CD4-positive, alpha-beta T cell treated with Interleukin-6 for 4 hours (primary cell): ENCODE data around the gene DISC1.
A peak's percentile ranks its signal among the peaks of the same experiment; 100 is the strongest.
"Not testable (repeated sequence)": the region's sequence is repeated elsewhere in the genome, so short reads cannot be mapped to it uniquely, and the experiment has no call there.

ENCODE experiments used
- DNase-seq: peaks from one replicate; pipeline ENCODE4 v3.0.0-alpha.2; 2020; ENCODE audit warnings: mixed read lengths

Gene DISC1

DNA sequence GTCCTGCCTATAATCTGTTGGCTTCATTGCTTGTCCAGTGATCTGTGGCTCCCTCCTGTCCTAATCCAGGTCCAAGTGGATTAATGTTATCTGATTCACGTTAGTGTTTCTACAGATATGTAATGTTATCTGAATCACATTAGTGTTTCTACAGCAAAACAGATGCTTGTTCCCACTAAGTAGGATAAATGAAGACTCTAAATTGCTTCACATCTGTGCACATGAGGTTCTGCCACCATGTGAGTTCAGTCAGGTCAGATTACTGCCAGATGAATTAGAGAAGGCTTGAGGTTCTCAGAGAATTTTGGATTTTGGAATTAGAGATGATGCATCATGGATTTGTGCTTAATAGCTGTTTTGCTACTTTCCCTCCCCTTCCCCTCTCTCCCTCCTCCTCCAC is 13.2 kb downstream of the DISC1 start:
- no peak for DNase-seq

DNA sequence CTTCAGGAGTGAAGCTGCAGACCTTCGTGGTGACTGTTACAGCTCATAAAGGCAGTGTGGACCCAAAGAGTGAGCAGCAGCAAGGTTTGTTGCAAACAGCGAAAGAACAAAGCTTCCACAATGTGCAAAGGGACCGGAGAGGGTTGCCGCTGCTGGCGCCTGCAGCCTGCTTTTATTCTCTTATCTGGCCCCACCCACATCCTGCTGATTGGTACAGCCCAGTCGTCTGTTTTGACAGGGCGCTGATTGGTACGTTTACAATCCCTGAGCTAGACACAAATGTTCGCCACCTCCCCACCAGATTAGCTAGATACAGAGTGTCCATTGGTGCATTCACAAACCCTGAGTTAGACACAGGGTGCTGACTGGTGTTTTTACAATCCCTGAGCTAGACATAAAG is 14.9 kb downstream of the DISC1 start:
- not testable (repeated sequence) for DNase-seq

DNA sequence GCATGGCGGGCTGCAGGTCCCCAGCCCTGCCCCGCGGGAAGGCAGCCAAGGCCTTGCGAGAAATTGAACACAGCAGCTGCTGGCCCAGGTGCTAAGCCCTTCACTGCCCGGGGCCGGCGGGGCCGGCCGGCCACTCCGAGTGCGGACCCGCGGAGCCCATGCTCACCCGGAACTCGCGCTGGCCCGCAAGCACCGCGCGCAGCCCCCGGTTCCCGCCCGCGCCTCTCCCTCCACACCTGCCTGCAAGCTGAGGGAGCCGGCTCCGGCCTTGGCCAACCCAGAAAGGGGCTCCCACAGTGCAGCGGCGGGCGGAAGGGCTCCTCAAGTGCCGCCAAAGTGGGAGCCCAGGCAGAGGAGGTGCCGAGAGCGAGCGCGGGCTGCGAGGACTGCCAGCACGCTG is 15.5 kb downstream of the DISC1 start:
- not testable (repeated sequence) for DNase-seq

DNA sequence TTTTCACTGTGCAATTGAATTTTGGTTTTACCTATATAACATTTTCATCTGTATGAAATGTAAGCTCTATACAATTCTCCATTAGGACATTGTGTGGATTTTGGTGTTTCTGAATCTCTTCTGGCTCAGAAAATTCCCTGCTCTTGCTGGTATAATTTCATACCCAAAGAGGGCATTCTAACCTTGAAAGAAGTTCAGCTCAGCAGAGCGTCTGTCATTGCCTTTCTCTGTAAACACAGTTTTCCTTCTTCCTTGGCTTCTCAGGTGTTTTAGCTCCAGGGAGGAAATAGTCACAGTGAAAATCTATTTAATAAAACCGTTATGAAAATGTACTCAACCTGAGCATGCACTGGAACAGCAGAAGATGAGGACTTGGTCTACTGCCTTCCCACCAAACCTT is 16.0 kb downstream of the DISC1 start:
- DNase-seq, result no peak

DNA sequence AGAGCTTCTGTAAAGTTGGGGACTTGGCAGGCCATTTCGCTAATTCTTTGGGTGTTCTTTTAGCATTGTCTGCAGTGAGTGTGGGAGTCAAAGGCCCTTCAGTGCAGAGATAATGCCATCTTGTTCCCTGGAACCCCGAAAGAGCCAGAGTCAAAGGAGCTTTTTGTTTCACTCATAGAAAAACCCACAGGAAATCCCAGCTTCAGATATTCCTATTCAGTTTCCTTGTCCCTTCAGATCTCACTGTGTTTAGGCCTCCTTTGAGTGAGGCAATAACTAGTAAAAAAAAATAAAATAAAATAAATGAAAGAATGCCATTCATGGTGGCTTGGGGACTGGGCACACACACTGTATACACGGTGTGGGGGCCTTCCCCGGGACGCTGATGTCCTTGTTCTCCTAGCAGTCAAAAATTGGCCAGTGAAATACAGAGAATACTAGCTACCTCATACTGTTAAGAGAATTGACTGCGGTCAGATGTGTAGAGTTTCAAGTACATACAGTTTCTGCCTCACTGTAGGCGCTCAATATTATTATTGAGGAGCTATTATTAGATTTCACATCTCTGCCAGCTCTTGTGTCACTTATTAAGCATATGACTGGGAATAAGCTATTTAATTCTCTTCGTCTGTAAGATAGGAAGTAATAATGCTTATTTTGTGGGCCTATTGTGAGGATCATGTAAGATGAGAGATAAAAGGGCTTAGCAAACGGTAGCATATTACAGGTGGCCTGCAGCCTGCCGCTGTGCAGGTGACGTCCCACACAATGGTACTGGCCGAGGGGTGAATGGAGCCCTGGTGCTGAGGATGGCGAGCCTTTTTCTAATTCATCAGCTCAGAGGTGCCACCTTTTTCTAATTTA is 16.7 kb downstream of the DISC1 start:
- no peak for DNase-seq

DNA sequence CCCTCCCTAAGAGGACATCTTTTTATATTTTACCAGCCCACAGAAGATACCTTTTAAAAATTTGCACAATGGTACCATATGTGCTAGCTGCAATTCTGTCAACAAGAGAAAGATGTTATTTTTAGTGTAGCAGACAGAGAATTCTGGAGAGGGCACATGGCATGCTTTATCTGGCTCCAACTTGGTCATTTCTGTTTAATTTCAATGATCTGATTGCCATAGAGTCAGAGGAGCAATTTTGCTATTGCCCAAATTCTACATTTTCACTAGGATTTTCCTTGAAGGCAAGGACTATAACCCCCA is 17.3 kb downstream of the DISC1 start:
- no peak for DNase-seq

DNA sequence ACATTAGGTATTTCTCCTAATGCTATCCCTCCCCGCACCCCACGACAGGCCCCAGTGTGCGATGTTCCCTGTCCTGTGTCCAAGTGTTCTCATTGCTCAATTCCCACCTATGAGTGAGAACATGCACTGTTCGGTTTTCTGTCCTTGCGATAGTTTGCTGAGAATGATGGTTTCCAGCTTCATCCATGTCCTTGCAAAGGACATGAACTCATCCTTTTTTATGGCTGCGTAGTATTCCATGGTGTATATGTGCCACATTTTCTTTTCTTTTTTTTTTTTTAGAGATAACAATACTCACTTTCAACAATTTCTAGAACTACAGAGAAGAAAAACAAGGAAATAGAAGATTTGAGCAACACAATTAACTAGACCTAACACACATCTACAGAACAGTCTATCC is 19.0 kb downstream of the DISC1 start:
- not testable (repeated sequence) for DNase-seq

DNA sequence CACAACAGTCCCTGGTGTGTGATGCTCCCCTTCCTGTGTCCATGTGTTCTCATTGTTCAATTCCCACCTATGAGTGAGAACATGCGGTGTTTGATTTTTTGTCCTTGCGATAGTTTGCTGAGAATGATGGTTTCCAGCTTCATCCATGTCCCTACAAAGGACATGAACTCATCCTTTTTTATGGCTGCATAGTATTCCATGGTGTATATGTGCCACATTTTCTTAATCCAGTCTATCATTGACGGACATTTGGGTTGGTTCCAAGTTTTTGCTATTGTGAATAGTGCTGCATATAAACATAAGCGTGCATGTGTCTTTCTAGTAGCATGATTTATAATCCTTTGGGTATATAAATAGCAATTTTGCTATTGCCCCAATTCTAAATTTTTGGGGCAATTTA is 19.6 kb downstream of the DISC1 start:
- DNase-seq, result not testable (repeated sequence)

DNA sequence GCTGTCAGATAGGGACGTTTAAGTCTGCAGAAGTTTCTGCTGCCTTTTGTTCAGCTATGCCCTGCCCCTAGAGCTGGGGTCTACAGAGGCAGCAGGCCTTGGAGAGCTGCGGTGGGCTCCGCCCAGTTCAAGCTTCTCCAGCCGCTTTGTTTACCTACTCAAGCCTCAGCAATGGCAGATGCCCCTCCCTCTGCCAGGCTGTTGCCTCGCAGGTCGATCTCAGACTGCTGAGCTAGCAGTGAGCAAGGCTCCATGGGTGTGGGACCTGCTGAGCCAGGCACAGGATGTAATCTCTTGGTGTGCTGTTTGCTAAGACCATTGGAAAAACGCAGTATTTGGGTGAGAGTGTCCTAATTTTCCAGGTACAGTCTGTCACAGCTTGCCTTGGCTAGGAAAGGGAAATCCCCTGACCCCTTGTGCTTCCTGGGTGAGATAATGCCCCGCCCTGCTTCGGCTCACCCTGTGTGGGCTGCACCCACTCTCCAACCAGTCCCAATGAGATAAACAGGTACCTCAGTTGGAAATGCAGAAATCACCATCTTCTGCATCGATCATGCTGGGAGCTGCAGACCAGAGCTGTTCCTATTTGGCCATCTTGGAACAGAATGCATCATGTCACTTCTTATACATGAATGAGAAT is 25.2 kb downstream of the DISC1 start:
- peak; percentile 23 for DNase-seq

DNA sequence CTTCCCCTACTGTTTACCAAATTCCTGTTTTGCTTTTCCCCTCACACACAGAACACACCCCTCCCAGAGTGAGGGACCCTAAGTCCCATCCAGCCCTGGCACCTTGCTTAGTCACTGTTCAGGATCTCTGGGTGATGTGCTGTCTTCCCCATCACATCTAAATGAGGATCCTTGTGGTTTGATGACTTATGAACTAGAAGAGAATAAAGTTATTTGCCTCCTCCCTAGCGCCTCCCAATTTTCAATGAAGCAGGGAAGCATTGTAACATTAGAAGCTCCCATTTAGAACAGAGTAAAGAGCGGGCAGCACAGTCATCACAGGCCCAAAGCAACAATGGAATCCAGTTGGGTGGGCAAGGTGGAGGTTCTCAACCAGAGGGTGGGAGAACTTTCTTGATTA is 27.0 kb downstream of the DISC1 start:
- no peak for DNase-seq

DNA sequence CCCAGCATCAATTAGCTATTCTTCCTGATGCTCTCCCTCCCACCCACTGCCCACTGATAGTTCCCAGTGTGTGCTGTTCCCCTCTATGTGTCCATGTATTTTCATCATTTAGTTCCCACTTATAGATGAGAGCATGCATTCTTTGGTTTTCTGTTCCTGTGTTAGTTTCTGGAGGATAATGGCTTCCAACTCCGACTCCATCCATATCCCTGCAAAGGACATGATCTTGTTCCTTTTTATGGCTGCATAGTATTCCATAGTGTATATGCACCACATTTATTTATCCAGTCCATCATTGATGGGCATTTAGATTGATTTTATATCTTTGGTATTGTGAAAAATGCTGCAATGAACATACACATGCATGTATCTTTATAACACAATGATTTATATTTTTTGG is 30.2 kb downstream of the DISC1 start:
- DNase-seq, result no peak

DNA sequence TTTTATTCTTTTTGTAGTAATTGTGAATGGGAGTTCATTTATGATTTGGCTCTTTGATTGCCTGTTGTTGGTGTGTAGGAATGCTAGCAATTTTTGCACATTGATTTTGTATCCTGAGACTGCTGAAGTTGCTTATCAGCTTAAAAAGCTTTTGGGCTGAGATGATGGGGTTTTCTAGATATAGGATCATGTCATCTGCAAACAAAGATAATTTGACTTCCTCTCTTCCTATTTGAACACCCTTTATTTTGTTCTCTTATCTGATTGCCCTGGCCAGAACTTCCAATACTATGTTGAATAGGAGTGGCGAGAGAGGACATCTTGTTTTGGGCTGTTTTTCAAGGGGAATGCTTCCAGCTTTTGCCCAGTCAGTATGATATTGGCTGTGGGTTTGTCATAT is 31.6 kb downstream of the DISC1 start:
- DNase-seq, result not testable (repeated sequence)

DNA sequence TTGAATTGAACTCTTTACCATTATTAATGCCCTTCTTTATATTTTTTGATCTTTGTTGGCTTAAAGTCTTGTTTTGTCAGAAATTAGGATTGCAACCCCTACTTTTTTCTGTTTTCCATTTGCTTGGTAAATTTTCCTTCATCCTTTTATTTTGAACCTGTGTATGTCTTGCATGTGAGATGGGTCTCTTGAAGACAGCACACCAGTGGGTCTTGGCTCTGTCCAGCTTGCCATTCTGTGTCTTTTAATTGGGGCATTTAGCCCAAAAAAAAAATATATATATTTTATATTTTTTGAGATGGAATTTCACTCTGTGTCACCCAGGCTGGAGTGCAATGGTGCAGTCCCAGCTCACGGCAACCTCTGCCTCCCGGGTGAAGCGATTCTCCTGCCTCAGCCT is 33.6 kb downstream of the DISC1 start:
- no peak for DNase-seq

DNA sequence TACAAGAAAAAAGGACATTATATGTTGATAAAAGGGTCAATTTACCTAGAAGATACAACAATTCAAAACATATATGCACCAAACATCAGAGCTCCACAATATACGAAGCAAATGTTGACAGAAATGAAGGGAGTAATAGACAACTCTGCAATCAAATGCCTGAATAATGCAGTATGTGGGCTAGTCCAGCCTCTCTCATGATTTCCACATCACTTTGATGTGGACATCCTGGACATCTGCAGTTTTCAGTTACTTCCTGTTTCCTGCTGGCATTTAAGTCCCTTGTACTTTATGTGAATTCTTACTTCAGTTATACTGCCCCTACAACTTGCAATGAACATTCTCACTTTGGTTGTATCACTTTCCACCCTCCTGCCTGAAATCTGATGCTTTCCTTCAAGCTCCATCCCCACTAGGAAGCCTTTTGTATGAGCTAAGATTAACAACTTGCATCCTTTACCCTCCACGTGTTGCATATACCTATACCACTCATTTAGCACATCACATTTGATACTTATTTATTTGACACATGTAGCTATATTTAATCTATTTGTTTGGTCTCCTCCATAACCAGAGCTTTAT is 36.7 kb downstream of the DISC1 start:
- no peak for DNase-seq

DNA sequence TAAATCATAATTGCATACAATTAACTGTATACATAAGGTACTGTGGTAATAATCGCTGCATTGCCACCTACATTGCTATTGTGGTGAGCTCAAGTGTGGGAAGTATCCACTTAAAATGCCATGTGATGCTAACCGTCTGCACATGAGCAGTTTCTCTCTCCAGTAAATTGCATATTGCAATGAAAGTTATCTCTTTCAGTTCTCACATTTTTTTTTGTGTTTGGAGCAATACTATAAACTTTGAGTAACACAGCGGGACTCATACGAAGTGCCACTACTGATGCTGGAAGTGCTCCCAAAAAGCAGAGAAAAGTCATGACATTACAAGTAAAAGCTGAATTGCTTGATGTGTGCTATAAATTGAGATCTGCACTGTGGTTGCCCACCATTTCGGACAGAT is 38.5 kb downstream of the DISC1 start:
- DNase-seq, result no peak

DNA sequence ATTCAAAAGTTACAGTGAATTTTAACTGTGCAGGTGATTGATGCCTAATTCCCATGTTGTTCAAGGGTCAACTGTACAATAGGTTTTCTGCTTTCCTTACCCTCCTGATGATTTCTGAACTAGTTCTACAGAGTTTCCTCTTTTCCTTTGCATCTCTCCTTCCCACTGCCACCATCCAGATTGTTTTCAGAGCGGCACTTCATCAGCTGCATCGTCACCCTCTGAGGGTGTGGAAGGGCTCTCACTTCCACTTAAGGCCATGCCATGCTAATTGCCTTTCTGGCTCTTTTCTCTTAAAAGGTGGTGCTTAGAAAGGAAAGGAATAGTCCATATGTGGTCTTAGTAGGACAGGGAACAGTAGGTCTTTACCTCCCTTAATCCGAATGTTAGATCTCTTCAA is 39.1 kb downstream of the DISC1 start:
- DNase-seq, result no peak

DNA sequence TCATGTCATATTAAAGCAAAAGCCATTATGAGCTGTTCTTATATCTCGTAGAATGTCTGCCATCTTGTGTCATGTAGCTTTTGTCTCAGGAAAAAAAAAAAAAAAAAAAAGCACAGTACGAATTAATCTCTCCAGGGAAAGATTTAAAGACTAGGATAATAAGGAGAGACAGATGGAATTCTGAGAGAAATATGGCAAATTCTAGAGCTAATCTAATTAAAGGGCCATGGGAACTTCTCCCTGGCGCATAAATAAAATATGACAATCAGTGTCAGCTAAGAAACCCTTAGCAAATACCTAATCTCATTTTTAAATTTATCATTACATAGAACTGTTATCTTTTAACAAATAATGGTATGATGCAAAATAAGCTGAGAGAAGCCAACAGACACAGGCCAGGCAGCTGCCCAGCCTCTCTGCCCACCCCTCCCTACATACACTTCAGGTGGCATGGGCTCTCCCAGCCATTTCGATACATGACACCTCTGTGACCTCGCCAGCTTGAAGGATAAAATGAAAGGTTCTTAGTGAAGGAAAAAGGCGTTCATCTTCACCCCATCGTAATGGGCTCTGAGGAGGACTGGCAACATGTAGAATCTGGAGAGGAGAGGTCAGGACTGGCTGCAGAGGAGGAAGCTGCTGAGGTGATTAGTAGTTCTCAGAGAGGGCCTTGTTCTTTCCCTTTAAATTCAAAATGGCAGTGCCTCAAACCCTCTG is 39.8 kb downstream of the DISC1 start:
- DNase-seq, result no peak

DNA sequence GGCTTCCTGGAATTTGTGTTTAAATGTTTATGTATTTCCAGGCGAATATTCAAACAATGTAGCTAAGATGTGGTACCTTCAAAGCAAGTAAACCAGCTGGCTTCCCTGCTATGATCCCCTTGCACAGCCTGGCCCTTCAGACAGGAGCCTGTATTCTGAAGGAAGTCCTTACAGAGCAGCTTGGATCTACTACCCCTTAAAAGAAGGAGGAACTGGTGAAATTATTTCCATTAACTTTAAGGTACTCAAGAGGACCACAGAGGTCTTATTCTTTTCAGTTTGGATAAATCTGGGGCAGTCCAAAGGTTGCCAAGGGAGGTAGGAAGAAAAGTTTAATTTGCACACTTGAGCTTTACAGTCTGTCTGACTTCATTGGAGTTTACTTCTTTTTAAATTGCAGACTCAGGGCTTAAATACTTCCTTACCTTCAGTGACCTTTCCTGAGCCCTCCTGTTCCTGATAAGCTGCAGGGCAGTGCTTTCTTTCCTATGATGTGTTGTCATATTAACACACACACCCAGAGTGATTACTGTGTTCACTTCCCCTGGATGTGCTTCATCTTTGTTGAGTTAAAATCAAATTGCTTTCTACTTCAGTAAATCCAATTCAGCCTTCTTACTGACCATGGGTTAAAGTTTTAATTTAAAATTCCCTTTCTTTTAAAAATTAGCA is 40.5 kb downstream of the DISC1 start:
- no peak for DNase-seq

DNA sequence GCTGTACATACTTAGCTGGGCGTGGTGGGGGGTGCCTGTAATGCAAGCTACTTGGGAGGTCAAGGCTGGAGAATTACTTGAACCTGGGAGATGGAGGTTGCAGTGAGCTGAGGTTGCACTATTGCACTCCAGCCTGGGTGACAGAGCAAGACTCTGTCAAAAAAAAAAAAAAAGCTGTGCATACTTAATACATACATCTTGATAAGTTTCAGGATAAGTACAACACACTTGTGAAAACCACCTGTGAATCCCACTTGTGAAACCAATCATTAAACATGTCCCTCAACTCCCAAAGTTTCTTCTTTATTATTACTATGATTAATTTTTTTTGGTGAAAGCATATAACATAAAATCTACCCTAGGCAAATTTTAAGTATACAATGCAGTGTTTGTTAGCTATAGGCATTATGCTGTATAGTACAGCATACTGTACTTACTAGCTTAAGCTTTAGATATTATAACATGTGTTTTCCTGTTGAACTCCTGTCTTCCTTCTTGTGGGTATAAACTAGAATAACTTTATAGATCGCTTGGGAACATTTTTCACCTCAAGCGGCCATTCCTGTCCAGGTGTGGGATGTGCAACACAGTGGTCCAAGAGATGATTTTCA is 41.4 kb downstream of the DISC1 start:
- DNase-seq, result no peak

DNA sequence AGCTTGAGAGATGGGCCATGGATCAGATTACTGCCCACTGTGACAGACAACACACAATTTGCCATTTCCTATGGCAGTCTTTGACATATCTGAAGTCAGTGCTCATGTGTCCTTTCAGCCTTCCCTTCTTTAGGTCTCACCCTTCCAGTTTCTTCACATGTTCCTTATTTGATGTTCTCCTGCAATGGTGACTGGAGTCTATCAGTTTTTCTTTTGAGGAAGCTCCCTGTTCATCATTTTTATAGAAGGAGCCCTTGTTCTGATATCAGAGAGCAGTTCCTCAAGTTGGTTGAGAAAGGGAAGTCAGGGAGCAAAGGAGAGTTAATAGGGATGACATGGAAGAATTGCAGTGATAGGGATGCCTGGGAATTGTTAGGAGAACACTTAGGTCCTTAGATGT is 42.2 kb downstream of the DISC1 start:
- DNase-seq, result no peak

DNA sequence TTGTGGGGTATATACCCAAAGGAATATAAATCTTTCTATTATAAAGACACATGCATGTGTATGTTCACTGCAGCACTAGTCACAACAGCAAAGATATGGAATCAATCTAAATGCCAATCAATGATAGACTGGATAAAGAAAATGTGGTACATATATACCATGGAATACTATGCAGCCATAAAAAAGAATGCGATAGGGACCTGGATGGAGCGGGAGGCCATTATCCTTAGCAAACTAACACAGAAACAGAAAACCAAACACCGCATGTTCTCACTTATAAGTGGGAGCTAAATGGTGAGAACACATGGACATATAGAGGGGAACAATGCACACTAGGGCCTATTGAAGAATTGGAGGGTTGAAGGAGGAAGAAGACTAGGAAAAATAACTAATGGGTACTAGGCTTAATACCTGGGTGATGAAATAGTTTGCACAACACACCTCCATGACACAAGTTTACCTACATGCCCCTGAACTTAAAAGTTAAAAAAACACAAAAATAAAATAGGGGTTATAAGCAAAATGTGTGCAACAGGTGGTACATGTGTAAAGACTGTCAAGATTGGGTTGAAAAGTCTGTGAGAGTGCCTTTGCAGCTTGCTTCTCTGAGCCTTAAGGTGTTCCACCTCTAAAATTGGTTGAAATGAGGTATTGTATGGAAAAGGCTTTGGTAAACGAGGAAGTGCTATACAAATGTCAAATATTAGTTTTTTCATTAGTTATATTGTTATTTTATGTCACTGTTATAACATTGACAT is 43.5 kb downstream of the DISC1 start:
- DNase-seq, result not testable (repeated sequence)

DNA sequence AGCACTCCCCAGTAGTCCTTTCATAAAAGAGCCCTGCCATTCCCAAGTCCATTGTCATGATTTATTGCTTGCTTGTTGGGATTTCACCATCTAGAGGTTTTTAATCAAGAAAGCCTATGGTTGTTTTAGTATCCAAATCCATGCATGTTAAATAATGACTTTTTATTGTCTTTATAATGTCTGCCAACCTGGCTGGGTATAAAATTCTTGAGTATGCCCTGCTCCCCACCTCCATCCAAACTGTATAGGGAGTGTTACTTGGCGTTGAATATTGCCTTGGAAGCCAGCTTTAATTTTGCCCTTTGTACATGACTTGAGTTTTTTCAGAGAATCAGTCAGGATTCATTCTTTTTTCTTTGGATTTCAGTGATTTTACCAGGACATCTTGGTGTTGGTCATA is 44.2 kb downstream of the DISC1 start:
- DNase-seq, result no peak
